ENCODE results near the gene CHST11.

- TF ChIP-seq POLR2AphosphoS5 (IDR thresholded peaks at IDR 0.05) (no peak), POLR2A (IDR thresholded peaks at IDR 0.05) (no peak)
- TF ChIP-seq, protein P1, sequence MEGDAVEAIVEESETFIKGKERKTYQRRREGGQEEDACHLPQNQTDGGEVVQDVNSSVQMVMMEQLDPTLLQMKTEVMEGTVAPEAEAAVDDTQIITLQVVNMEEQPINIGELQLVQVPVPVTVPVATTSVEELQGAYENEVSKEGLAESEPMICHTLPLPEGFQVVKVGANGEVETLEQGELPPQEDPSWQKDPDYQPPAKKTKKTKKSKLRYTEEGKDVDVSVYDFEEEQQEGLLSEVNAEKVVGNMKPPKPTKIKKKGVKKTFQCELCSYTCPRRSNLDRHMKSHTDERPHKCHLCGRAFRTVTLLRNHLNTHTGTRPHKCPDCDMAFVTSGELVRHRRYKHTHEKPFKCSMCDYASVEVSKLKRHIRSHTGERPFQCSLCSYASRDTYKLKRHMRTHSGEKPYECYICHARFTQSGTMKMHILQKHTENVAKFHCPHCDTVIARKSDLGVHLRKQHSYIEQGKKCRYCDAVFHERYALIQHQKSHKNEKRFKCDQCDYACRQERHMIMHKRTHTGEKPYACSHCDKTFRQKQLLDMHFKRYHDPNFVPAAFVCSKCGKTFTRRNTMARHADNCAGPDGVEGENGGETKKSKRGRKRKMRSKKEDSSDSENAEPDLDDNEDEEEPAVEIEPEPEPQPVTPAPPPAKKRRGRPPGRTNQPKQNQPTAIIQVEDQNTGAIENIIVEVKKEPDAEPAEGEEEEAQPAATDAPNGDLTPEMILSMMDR (IDR thresholded peaks at IDR 0.05 in 8 of 11, conservative IDR thresholded peaks at IDR 0.05 in 3 of 11), result no peak
Measured at GRCh38 chr12:104596898-104597843, 140.4 kb downstream of the CHST11 start.

Data from spleen (tissue), 7 donors.